Stimulated activated CD4-positive, alpha-beta T cell treated with anti-CD3 and anti-CD28 coated beads, Interleukin-12 subunit alpha, Interleukin-12 subunit beta, amount 100 ng/mL, for 4 hours (primary cell): Measurements from ENCODE around the gene ANO3.
"Not testable (repeated sequence)": the region's sequence is repeated elsewhere in the genome, so short reads cannot be mapped to it uniquely, and the experiment has no call there.

Experiments used
- DNase-seq: peaks from one replicate; pipeline ENCODE4 v3.0.0-alpha.2; 2020

The ANO3 gene

DNA sequence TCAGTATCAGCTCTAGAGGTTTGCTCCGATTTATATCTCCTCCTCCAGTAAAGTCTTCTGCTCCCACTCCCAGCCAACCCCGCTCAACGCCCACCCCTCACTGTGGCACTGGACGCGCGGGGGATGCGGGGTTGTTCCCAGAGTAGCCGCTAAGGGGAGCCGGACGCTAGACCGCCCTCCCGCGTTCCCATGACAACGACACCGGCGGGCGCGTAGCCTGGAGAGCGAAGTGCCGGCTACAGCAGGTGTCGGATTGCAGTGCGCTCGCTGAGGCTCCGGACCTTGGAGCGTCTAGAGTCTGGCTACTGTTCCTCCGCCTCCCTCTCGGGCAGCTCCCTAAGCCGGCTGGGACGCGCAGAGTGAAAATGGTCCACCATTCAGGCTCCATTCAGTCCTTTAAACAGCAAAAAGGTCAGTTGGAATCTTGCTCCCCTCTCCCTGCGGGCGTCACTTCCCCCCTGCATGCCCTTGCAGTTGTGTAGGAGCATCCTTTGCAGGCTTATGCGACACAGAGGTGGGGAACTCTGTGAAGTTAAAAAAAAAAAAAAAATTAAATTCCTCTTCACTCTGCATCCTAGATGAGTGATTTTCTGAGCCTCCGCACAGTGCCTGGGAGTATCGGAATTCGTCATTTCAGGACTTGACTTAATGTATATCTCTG, at the start of gene ANO3:
Gene ANO3, plus strand, starts transcription at position 220 of the 661 bp plus-strand sequence. Its CDS starts 146 bp downstream, at position 366.
- DNase-seq = no peak

DNA sequence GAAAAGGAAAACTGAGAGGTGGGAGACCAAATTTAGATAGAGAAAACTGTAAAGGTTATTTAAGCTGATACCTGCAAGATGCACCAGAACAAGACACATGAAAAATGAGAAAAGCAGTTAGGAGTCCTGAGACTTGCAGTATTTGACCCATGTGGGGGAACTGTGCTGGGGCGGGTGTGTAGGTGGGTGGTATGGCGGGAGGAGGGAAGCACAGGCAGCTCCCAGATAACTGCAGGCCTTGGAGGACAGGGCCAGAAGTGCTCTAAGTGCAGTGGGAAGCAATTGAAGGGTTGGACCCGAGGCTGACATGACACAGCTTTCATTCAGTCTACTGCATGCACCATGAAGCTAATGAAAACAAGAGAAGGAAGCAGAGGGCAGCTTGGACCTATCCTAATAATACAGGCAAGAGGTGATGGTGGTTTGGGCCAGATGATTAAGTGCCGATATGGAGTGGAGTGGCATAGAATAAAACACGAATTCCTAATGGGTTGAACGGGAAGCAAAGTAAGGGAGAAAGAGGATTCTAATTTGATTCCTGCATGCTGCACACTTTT, 48.0 kb upstream of the ANO3 start:
- DNase-seq = no peak

DNA sequence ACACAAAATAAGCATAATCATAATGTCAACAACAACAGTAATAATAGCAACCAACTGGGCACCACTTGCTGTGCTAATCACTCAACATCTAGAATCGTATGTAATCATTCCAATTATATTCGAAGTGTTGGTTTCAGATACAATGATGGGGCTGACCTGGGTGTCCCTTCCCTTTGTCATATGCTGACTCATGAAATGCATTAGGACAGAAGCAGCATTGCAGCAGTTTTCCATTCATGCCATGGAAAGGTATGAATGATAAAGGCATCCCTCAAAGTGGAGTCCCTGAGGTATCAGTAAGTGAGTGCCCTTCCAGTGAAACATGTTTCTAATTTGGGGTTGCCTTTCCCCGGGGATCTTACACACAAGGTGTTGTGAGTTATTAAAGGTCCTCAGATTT, 46.3 kb upstream of the ANO3 start:
- DNase-seq = no peak

DNA sequence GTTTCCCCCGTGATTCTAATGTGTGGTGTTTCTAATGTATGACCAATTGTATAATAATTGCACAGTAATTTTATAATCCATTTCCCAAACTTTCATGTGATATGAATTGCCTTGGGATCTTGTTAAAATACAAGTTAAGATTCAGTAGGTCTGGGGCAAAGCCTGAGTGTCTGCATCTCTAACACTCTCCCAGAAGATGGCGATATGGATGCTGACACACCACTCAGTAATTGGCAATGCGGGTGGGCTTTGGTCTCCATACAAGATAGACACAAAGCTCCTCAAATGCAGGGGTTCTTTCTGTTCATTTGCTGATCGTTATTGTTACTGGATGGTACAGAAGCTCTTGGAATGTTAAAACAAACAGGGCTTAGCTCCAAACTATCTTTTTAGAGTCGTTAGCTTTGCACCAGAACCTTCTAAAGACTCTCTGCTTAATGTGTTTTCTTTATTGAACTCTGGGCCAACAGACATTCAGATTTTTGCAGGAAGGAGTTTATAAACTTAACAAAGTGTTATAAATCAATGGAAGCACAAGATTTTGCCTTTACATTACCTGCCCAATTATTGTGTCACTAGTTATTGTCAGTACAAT, 45.4 kb upstream of the ANO3 start:
- no peak for DNase-seq

DNA sequence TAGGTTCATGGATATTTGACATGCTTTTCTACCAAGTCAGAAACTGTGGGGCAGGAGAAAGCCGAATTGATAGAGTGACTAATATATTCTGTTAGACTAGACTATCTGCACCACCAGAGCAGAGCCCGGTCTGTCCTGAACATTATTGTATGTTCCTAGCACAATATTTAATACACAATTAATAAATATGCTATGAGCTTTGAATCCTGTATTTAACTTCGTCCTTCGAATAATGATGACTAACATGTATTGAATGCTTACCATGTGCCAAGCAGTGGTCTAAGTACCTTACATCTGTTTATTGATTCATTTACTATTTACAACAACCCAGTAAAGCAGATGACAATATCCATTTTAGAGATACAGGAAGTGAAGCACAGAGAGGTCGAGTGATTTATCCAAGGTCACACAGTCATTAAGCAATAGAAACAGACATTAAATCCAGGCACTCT, 44.8 kb upstream of the ANO3 start:
- no peak for DNase-seq

DNA sequence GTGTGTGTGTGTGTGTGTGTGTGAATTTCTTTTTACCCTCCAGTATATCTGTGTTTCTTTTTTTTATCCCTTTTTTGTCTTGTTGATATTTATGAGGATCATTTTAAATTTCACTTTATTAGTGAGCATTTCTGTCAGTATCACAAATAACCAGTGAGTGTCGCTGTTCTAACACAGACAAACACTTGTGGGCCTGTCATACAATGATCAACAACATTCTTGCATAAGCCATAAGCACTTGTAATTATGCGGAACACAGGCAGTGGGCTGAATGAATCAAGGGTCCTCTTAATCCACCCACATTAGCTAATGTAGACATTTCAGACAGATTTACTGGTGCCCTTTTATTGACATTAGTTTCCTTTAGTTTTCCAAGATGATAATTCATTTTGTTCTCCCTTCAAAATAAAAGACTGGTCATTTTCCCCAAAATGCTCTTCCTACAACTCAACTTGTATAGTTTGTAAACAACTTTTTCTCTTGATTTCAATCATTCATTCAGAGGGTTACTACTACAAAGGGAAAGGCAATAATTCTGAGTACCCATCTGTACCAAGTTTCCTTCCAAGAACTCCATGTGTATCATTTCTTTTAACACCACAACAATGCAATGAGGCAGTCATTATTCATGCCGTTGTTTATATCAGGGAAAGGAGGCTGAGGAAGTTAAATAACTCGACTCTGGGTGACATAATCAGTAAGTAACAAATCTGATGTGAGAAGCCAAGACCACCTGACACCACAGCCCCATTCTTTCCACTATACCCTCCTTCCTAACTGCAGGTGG, 34.5 kb upstream of the ANO3 start:
- DNase-seq = no peak

DNA sequence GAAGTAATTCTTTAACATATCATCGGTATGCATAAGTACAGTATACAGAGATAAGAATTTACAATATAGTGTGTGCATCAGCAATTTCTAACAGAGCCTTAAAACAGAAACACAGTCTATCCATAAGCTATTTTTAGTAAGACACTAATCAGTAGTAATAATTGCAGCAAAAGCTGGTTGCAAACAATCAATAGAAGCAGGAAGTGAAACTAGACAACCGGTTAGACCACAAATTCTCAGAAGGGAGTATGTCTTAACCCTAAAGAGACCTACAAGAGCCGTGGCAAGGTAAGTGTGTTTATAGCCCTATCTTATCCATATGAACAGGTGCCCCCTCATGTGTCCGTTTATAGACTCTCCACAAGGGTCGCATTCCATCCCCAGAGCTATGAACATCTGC, 15.6 kb upstream of the ANO3 start:
- DNase-seq = not testable (repeated sequence)

DNA sequence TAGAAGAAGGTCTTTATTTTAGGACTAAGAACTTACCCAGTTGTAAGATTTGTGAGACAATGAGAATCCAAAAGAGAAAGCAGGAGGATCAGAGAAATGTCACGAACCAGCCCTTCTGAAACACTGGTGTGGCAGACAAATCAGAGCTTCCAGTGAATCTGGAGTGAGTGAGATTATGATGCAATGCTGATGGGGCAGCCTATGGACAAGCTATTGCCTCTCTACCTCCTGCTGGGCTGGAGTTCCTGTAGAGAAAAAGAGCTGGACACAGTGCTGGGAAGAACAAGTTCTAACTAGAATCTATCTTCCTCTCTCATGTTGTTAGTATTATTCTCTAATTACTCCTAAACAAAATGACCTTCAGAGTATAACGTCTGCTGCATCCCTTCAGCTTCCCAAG, 12.0 kb upstream of the ANO3 start:
- DNase-seq = no peak

DNA sequence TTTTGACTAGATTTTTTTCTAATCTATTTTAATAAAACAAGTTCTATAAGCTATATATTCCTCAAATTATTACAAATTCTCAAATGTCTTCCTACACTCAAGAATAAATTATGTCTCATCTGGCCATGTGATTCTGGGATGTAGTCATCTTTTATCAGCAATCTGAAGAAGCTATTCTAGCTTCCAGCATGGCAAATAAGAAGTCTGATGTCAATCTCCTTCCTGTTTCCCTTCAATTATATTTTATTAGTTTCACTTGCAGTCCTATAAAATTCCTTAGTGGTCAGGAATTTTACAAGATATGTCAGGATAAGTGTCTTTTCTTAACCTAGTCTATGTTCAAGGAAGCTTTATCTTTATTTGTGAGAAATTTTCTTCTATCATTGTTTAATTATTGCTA, 10.4 kb upstream of the ANO3 start:
- no peak for DNase-seq

DNA sequence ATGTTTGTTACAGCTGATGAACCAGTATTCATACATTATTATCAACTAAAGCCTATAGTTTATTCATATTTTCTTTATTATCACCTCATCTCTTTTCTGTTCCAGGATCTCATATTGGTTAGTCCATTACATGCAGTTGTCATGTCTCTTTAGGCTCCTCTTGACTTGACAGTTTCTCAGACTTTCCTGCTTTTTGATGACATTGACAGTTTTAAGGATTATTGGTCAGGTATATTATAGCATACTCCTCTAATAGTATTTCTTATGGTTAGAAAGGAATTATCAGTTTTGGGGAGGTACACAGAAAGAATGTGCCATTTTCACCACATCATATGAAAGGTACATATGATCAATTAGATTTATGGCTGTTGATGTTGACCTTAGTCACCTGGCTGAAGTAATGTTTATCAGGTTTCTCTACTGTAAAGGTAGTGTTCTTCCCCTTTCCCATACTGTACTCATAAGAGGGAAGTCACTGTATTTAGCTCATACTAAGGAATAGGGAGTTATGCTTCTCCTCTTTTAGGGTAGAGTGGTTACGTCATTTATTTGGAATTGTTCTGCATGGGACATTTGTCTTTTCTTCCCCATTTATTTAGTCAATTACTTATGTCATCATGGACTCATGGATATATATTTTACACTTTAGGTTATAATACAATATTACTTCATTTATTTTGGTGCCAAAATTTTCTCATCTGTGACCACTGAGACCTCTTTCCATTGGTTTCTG, 9.4 kb upstream of the ANO3 start:
- DNase-seq = no peak

DNA sequence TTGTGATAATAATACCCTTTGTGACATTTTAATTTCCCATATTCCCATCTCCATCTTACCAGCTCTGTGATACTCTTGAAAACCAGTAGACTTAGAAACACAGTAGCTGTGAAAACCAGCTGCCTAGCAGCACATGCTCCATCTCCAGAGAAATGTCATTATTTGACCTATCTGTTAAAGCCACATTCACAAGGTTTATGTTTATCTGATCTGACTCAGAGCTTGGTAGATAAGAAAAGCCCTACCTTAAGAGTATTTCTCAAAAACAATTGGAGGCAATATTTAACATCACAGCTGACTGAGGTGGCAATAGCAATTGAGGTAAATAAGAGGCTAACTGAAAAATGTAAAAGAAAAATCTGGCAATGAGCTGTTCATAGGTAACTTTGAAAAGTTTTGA, 8.1 kb upstream of the ANO3 start:
- DNase-seq = no peak

DNA sequence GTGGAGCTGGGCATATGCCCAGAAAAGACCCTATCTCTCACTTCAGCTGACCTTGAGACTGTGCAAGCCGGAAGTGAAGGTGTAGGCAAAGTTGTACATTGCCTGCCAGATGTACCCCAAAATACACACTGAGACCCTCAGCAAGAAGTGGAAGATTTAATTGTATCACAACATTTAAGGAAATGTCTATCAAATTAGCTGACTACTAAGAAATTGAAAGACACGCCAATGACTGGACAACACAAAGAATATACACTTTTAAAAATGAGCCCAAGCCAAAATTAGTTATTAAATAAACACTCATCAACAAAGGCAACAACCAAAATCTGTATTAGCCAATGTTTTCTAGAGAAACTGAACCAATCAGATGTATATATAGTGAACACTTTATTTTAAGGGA, 7.7 kb upstream of the ANO3 start:
- no peak for DNase-seq

DNA sequence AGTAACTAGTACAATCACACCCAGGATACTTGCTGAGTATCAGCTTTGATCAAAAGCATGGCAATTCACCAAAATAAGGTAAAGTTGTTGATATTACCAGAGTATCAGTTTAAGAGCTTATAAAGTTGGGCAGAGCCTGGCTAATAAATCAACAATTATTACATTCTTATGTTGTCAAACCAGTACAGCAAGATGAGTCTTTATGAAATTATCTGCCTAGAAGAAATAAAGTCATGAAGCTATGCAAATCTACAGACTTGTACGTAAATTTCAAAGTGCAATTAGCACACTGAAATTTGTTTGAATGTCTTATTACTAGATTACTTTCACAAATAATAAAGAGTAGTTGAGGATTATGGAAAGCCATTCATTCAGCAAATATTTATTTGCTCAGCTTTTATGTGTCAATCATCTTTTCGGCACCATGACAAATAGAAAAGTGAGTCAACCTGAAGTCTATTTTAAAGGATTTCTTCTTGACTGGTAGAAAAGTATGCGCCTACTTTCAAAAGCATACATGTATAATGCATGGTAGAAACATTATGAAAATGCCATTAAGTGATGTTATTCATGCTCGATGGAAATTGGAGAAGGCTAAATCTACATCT, 5.0 kb upstream of the ANO3 start:
- no peak for DNase-seq

DNA sequence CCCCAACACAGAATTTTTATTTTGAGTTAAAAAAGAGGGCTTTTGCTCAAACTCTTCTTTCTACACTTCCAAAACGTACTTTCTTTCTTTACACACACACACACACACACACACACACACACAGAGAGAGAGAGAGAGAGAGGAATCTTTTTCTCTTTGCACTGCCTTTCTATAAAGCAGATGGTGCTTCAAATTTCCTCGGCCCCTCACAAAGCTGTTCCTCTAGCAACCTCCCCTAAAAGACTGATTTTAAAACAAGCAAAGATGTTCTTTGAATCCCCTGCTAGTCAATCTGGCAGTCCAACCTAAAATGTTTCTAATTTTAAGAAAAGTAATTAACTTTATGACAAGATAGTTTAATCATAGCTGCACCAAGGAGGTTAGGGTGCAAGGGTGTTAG, 2.7 kb upstream of the ANO3 start:
- no peak for DNase-seq

DNA sequence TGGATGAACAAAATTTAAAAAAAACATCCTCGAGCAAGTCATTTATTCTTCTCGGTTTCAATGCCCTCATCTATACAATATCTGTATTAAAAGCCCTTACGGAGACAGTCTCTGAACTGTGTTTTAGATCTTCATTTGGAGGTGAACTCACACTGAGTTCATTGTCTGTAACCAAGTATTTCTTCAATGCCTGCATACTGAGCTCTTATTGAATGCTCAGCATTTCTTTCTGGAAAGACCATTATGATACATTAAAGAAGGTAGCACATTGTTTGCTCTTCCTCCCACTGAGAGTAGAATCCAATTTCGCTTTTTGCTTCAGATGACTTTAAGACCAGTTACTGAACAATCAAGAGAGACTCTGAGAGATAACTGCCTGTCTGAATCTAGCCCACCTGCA, 1.7 kb upstream of the ANO3 start:
- no peak for DNase-seq

DNA sequence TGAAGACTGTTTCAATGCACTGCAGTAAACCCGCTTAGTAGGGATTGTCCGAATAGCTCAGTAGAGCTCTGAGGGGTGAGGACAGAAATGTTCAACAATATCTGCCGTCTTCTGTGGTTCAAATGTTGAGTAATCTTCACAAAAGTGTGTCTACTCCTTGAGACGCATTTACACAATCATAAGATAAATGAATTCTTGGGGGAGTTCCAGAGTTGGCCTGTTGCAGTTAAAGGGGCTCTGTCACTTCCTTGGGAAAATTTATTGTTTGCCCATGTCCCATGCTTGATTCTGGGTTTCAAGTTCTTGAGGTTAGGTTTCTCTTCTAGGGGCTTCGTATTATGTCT, 614 bp downstream of the ANO3 start:
- no peak for DNase-seq

DNA sequence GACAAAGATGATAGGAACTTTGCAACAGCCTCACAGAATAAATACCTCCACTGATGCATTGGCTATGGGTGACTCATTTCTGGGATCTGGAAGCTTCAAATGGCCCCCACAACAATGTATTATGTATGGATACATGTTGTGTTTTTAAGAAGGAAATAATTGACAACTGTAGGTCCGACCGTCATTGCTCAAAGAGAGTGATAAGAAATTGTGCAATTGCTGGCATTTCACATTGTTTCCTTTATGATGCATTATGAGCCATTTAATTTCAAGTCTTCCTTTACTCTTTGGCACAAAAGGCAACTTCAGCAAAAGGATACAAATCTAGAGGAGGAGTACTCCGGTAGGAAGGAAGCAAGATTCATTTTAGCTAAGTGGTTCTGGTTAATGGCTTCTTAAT, 2.0 kb downstream of the ANO3 start:
- no peak for DNase-seq

DNA sequence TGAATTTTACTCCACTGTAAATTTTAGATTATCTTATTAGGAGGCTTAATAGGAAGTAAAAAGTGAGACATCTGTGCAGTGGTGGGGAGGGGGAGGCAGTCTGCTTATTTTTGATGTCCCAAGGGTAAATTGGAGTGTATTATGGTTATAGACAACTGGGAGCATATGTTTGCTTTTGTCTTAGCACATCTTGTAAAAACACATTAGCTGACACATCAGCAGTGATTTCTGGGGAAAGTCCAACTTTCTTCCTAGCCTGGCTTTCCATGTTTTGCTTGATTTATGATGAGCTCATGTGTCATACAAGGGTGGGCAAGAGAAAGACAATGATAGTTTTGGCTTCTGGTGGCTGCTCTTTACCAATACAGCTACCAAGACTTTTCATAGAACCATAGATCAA, 4.0 kb downstream of the ANO3 start:
- DNase-seq = no peak

DNA sequence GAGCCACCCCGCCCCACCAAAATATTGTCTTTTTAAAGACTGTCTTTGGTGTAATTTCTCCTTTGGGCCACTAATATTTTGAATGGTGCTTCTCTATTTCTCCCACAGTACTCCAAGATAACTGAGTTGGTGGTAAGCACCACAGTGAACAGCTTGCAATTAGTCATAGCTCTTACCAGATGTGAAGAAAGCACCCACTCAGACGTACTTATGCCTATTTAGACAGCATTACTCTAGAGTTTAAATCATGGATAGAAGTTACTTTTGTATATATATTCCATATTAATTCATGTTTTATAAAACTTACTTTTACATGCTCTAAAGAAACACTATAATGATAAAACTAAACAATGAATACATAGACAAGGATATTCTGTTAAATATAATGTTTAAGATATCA, 12.7 kb downstream of the ANO3 start:
- DNase-seq = no peak

DNA sequence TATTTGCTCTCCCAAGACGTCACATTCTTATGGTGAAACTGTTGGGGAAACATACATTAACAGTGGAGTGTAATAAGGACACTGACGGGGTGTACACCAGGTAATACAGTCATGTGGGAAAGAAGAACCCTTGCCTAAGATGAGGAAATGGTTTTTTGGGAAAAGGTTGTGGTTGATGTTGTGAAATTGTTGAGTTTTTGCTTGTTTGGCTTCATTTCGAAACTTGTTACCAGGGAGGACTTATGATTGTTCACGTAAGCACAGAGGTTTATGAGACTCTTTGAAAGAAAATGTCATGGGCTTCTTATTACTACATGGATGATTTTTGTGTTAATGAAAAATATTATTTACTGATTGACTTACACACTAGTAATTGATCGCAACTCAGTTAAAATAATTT, 16.8 kb downstream of the ANO3 start:
- no peak for DNase-seq

DNA sequence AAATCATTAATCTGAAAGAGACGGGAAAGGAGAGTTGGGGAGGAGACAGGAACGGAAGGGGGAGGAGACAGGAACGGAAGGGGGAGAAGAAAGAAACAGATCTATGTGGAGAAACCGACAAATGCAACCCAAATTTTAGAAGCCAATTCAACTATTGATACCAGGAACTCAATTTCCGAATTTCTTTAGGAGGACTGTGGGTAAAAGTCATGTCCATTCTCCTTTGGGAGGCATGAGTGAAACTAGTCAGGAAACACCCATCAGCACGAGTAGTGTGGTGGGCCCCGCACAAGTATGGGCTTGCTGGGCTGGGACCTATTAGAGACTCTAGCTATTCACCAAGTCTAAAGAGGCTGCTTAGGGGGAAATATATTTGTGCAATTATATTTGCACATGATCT, 18.1 kb downstream of the ANO3 start:
- DNase-seq = no peak

DNA sequence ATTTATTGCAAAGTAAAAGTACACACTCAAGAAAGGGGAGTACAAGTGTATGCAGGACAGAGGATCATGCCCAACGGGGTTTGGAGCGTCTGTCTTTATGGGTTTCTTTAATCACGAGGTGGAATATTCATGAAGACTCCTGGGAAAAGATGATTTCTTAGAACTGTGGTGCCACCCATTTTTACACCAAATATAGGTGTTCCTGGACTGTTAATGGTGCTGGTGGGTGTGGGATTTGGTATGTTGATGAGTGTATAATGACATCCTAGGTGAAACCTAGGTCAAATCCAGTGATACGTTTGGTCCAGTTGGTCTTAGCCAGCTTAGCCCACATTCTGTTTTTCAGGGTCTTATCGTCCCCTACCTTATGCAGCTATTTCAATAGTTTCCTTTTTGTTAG, 21.1 kb downstream of the ANO3 start:
- no peak for DNase-seq

DNA sequence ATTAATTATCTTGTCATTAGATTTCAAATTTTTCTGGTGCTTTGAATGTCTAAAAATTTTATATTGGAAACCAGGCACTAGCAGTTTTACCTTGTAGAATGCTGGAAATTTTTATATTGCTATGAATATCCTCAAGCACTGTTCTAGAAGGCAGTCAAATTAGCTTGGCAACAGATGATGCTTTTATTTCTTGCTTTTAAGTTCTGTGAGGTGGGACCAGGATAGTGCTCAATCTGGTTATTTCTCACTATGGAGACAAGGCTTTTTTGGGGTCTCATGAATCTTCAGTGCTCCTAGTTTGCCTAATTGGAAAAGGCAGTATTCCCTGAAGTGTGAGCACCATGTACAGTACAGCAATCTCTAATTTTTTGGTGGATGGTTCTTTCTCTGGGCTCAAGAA, 27.1 kb downstream of the ANO3 start:
- DNase-seq = no peak
